ENCODE results near the gene TMC5. TPM values are rescaled to one million over a fixed set of nuclear protein-coding genes. Genes with fewer than 3 reads are reported as not detected.
A peak's percentile ranks its signal among the peaks of the same experiment; 100 is the strongest.

Gene TMC5
- polyA plus RNA-seq, 1 donor from 2014 or later, result not detected

GRCh38 chr16:19524616-19525384 is 107.1 kb downstream of the TMC5 start:
- H3K27me3 ChIP-seq (ENCODE audit: insufficient read depth, low read depth, low read length), result no peaks in the 10 kb centered on the region

GRCh38 chr16:19525385-19525723 is 107.7 kb downstream of the TMC5 start:
- peak overlapping the region; percentile 87 for H3K27ac ChIP-seq (ENCODE audit: low read length)
- H4K20me1 ChIP-seq (ENCODE audit: insufficient read depth), result no peaks in the 10 kb centered on the region
- H3K79me2 ChIP-seq (replicated peaks; ENCODE audit: insufficient read depth, low read length), result peaks cover 30% of the 10 kb centered on the region
- peak overlapping the region; percentile 86 for H3K4me3 ChIP-seq (ENCODE audit: low read length)
- peak overlapping the region; percentile 90 for H3K9ac ChIP-seq (ENCODE audit: low read length)
- no peaks in the 10 kb centered on the region for H3K9me3 ChIP-seq (ENCODE audit: low read length)
- peaks cover 4% of the 10 kb centered on the region for H3K36me3 ChIP-seq (ENCODE audit: insufficient read depth, low read length)
- H2AFZ ChIP-seq (ENCODE audit: low read depth, low read length), result no peak overlapping the region
- H3K9me2 ChIP-seq (ENCODE audit: insufficient read depth, low read length), result no peaks in the 10 kb centered on the region
- peak overlapping the region; percentile 87 for H3K4me2 ChIP-seq (ENCODE audit: low read length)
- no peaks in the 10 kb centered on the region for H3K27me3 ChIP-seq (ENCODE audit: insufficient read depth, low read depth, low read length)
- peaks cover 6% of the 10 kb centered on the region for H3F3A ChIP-seq (ENCODE audit: insufficient read depth, low read length, poor library complexity, severe bottlenecking)
- TF ChIP-seq TAF1 (IDR thresholded peaks at IDR 0.05; ENCODE audit: low read depth), result no peak
- no peak for TF ChIP-seq EP300 (conservative IDR thresholded peaks at IDR 0.05; ENCODE audit: poor library complexity, severe bottlenecking)
- no peak for TF ChIP-seq CTCF (IDR thresholded peaks at IDR 0.05; ENCODE audit: poor library complexity, severe bottlenecking)
- TF ChIP-seq EZH2 (IDR thresholded peaks at IDR 0.05; ENCODE audit: borderline replicate concordance, insufficient read depth, low read length, poor library complexity, severe bottlenecking), result no peak
- no peak for TF ChIP-seq POLR2AphosphoS5 (IDR thresholded peaks at IDR 0.05)
- TF ChIP-seq RAD21 (conservative IDR thresholded peaks at IDR 0.05), result no peak

More at GRCh38 chr16:19524616-19525384, 107.1 kb downstream of the TMC5 start:
- Histone ChIP-seq H3K4me3 (ENCODE audit: low read length) (peak overlapping the region; percentile 86), H3K9ac (ENCODE audit: low read length) (peak overlapping the region; percentile 90), H3K9me3 (ENCODE audit: low read length) (no peaks in the 10 kb centered on the region), H4K20me1 (ENCODE audit: insufficient read depth) (no peaks in the 10 kb centered on the region), H3K27ac (ENCODE audit: low read length) (peak overlapping the region; percentile 87), H3K36me3 (ENCODE audit: insufficient read depth, low read length) (peaks cover 4% of the 10 kb centered on the region), H3F3A (ENCODE audit: insufficient read depth, low read length, poor library complexity, severe bottlenecking) (peaks cover 6% of the 10 kb centered on the region), H3K4me2 (ENCODE audit: low read length) (peak overlapping the region; percentile 87), H3K79me2 (replicated peaks; ENCODE audit: insufficient read depth, low read length) (peaks cover 35% of the 10 kb centered on the region), H2AFZ (ENCODE audit: low read depth, low read length) (peak overlapping the region; percentile 46), H3K9me2 (ENCODE audit: insufficient read depth, low read length) (no peaks in the 10 kb centered on the region)
- TF ChIP-seq MXI1 (conservative IDR thresholded peaks at IDR 0.05; ENCODE audit: poor library complexity, severe bottlenecking) (no peak), SMC3 (conservative IDR thresholded peaks at IDR 0.05; ENCODE audit: poor library complexity) (no peak), EP300 (conservative IDR thresholded peaks at IDR 0.05; ENCODE audit: poor library complexity, severe bottlenecking) (no peak), EZH2 (IDR thresholded peaks at IDR 0.05; ENCODE audit: borderline replicate concordance, insufficient read depth, low read length, poor library complexity, severe bottlenecking) (no peak), REST (IDR thresholded peaks at IDR 0.05; ENCODE audit: borderline replicate concordance) (no peak), POLR2AphosphoS5 (IDR thresholded peaks at IDR 0.05) (no peak), CTCF (IDR thresholded peaks at IDR 0.05; ENCODE audit: poor library complexity, severe bottlenecking) (no peak), TAF1 (IDR thresholded peaks at IDR 0.05; ENCODE audit: low read depth) (no peak), RAD21 (conservative IDR thresholded peaks at IDR 0.05) (no peak)
